ENCODE results near the gene ANTXR1.

ANTXR1 gene

DNA sequence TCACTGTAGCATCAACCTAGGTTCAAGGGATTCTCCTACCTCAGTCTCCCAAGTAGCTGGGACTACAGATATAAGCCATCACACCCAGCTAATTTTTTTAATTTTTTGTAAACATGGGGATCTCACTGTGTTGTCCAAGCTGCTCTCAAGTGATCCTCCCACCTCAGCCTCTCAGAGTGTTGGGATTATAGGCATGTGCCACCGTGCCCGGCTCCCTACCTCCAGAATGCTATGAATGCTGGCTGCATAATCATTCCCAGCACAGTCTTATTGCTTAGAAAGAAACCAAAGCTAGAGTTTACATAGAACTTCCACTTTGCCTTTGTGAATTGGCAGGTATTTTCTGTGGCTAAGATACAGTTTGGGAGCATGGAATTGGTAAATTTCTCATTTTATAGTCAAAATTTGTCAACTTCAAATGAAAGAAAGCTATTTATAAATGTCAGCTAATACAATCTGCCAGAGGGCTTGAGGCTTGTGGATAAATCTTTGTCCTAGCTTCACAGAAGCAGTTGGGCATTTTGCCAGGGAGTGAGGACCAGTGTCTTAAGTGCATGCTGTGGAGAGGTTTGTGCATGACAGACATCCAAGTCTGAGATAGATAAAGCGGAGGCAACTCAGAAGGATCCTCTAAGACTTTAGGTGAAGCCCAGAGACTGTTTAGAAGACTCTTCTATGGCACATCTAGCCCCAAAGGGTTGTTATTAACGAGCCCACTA lies 175.4 kb downstream of the ANTXR1 start:
- no peak for DNase-seq

DNA sequence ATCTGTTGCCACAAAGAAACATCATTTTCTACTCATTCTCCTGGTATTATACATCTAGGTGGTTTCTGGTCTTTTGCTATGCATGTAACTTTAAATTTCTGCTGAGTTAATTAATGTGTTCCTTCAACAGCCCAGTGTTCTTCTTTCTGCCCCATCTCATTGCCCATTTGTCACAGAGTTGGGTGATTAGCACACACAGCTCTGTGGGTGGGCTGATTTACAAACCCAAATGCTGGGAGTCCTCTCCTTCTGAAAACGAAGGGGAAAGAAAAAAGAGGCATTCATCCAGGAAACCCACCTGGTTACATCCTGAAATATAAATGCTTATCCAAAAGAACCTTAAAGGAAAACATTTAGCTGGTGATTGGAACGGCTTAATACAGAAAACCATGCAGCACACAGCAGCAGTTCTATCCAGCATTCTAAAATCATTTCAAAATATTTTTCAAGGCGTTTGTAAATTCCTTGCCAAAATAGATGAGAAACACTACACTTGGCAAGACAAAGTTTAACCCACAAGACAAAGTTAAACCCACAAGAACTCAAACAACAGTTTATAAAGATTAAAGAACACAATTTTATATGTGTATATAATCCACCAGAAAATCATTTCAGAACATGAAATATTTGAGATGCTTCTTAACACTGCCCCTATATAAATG lies 177.9 kb downstream of the ANTXR1 start:
- no peak for DNase-seq

DNA sequence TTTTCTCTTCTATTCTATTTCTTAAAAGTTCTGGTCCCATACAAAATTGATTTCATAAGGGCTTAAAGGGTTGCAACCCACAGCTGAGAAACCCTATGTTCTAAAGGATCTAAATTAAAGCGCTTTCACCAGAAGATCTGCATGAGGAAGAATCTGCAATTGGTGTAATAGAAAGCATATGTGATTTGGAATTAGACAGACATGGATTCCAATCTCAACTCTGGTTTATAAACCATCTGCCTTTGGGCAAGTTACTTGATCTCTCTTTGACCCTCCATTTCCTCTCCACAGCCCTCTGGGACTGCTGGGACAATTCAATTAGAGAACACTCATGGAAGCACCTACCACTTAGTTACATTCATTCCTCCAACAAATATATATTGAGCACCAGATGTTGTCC lies 178.7 kb downstream of the ANTXR1 start:
- DNase-seq: no peak

DNA sequence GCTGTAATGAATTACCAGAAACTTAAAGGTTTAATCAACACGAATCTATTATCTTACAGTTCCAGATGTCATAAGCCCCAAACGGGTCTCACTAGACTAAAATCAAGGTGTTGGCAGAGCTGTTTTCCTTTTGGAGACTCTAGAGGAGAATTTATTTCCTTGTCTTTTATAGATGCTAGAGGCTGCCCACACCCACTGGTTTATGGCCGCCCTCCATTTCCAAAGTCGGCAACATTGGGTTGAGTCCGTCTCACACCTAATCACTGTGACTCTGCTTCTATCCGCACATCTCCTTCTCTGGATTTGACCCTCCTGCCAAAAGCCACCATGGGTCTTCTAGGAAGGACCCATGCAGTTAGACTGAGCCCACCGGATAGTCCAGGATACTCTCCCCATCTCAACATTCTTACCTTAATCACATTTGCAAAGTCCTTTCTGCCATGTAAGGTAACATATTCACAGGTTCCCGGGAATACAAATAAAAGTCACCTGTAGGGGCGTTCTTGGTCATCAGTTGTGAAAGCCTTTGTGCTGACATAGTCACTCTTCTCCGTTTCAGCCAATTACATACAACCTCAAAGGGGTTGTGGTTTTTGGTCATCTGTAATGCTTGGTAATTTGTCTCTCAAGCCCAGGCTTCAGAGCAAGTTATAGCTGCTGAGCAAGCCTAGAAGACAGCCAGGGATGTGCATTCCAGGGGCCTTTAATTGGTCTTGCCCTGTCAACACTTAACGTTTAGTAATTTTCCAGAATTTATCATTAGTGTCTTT lies 179.4 kb downstream of the ANTXR1 start:
- DNase-seq: no peak

DNA sequence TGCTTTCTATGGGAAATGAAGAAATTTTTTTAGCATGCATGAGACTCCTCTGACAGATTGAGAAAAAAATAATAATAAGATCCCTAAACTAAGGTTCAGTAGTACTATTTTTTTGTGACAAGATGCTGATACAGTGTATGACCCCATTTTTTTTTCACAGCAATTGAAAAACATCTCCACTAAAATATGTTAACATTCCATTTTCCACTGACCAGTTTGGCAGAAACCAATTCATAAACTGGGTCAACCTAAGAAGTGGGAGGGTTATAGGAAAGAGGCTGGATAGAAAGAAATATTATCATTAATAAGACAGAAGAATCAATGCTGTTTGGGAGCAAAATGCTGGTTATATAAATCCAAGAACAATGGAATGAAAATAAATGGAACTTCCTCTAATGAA lies 182.7 kb downstream of the ANTXR1 start:
- no peak for DNase-seq

DNA sequence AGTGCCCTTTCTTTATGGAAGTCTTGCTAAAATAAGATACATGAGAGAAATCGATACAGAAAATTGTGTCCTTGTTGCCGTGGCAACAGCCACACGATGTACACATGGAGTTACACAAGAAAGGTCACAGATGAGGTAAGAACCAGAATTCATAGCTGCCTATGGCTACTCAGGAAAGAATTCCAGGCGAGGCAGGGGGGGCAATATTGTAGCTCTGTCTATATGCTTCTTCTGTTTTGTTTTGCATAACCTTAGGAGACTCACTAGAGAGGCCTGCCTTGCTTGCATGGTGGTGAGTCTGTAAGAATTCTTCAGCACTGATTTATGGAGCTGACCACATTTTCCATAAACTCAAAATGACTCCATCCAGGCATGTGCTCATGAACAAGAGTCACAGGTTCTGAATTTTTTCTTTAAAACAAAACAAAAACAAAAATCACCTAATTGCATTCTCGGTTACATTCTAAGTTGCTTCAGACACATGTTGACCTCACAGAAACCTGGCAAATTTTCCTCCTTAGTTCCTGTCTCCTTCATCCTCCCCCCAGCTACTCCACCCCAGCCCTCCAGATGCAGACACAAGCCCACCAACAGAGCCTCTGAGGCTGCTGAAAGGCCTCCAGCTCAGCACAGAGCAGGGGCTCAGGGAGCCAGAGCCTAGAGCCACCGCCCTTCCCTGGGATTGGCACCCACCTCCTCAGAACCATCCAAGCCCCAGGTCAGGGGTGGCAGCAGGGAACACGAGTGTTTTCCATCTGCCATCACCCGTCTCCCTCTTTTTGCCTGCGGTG lies 183.5 kb downstream of the ANTXR1 start:
- DNase-seq: no peak

DNA sequence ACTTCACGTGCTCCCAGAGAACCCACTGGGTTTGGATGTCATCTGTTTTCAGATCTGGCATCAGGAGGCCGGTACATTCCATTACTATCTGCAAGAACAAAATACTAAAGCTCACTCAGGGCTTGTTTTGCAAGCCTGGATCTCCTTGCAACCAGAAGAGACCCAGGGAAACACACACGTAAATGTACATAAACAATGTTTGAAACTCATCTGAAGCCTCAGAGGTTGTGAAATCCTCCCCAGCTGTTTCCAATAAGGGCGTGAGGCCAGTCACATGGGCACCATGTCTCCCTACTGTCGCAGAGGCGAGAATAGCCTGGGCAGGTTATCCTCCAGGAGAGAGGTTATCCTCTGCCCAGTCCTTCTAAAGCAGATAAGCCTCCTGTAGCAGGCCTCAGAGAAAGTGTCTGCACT lies 187.1 kb downstream of the ANTXR1 start:
- no peak for DNase-seq

DNA sequence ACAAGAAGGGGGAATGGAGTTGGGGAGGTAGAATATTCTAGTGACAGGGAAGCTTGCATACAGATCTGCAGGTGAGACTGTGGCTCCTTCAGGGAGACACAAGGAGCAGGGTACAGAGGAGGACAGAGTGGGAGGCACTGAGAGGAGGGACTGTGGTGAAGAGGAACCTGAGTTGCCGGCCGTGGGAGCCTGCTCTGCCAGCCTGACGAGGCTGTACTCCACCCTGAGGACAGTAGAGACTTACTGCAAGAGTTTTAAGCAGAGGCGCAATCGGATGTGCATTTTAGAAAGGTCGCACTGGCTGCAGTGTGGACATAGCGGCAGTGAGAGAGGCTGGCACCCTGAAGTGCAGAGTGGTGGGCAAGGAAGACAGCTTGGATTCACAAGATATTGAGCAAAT lies 188.3 kb downstream of the ANTXR1 start:
- no peak for DNase-seq

DNA sequence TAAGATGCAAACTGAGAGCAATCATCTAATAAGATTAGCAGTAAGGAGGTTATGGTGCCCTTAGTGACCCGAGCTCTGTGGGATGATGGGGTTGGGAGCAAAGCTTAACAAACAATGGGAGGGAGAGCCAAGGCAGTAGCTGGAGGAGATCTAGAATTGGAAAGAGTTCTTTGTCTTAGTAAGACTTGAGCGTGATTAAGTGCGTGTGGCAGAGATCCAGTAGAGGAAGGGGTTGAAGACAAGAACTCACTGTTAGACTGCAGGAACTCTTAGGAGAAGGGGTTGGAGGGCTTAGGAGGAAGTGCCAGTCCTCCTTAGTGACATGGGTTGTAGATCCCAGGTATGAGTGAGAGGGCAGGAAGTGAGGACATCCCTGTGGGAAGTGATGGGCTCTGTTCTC lies 189.3 kb downstream of the ANTXR1 start:
- DNase-seq: no peak

DNA sequence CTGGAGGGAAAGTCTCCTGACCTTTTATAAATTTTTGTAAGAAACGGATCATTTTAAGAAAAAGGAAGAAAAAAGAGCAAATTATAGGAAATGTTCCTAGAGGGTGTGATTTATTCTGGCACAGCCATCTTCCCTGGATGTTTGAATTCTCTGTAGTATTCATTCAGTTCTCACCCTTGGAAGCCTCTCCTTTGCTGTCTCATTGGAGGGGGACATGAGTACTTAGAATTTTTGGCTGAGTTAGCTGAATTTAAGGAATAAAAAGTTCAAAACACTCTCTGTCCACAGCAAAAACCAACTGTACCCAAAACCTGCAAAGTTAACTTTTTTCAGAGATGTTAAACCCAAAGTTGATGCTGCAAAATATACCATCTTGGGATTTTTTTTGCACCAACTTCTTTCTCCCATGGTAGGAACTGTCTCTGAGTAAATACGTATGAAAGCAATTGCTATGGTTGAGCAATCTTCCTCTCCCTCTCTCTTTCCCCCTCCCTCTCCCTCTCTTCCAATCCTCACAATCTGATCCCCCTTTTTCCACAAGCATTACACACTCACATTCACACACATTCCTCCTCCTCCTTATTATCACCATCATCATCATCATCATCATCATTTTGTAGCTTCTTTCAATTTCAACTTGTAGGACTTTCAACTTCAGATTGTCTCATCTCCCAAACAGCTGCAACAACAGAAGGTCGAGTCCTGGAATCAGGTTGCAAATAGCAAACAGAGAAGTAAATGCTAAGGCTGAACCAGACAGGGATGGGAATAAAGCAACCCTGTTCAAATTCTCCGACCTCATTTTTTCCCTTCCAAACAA lies 190.4 kb downstream of the ANTXR1 start:
- no peak for DNase-seq

DNA sequence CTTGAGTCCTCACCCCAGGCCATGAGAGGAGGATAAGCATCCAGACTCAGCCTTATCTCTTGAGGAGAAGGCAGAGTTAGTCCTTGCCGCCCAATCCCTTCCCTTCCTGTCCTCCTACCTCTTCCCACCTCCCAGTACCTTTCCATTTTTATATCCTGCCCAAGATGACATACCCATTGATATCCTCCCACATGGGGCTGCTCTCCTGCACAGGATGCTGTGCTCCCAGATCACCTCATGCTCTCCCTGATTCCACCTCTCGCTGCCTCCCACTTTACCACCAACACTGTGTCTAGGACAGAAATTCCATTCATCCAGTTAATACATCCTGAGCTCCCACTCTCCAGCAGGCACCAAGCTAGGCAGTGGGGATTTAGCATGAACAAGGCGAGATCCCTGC lies 191.7 kb downstream of the ANTXR1 start:
- no peak for DNase-seq

DNA sequence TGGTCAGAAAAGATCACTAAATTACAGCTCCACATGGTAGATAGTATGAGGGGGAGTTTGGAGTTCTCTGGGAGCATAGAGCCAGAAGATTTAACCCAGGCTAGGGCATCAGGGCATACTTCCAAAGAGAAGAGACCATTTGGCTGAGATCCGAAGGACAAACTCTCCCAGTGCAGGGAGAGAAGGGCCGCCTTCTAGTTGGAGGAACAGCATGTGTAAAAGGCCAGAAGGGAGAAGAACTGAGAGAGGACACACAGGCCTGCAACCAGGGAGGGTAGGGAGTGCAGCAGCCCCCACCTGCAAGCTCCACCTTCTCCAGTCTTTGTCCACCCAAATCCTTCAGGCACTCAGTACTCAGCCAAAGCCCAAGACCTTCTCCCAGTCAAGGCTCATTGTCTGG lies 192.1 kb downstream of the ANTXR1 start:
- DNase-seq: no peak

DNA sequence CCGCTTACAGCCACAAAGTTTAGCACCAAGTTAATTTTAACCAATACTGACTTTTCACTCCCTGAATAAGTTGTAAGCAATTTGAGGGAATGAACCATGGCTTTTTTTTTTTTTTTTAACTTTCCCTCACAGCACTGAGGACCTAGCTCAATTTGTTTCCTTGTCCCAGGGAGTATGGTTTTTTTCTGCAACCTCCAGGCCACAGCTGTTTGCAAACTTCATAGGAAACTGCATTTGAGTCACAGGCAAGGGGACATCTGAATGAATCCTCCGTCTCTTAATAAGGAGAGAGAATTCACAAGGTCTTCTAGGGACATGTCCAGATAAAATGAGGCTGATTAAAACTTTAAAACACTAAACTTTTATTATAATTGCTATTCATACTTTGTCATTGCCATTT lies 192.5 kb downstream of the ANTXR1 start:
- DNase-seq: no peak

DNA sequence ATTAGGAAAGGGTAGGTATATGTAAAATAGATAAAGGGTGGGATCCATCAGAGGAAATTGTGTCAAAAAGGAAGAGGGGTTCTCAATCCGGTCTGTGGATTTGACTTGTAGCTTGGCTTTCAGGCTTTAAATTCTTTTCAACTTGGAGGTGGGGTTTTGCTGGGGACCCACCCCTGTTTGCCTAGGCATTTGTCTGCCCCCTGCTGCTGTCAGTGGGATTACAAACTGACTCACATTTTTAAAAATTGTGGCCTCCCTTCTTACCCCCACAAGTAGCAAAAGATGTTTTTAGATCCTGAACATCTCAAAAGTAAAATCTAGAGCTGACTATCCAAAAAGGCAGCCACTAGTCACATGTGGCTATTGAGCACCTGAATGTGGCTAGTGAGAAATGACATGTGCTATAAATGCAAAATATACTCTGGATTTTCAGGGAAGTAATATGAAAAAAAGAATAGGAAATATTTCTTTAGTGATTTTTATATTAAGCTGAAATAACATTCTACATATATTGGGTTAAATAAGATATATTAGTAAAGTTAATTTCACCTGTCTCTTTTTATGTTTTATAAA lies 195.1 kb downstream of the ANTXR1 start:
- no peak for DNase-seq

DNA sequence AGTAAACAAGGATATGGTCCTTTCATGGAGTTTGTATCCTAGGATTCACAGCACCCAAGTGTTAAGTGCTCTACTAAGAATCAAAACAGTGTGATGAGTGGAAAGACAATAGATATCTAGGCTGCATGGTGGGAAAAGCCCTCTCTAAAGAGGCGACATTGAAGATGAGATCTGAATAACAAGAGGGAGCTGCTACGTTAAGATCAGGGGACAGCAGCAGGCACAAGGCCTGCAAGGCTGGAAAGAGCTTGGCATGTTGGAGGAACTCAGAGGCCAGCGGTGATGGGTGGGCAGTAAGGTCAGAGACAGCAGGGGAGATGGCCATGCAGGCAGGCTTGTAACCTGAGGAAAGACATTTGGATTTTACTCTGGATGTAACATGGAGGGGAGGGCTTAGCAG lies 196.5 kb downstream of the ANTXR1 start:
- no peak for DNase-seq

DNA sequence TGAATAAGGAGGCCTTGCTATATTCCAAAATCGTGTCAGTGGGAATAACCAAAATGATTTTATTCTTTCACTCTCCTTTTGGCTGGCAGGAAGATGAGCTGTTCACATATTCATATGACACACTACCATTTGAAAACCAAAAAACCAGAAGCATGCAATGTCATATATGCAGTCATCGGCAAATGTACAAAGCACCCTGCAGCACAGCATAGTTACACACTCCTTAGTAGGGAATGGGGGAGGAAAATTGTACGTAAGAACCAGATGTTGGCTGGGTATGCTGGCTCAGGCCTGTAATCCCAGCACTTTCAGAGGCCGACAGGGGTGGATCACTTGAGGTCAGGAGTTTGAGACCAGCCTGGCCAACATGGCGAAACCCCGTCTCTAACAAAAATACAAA lies 197.4 kb downstream of the ANTXR1 start:
- DNase-seq: no peak

DNA sequence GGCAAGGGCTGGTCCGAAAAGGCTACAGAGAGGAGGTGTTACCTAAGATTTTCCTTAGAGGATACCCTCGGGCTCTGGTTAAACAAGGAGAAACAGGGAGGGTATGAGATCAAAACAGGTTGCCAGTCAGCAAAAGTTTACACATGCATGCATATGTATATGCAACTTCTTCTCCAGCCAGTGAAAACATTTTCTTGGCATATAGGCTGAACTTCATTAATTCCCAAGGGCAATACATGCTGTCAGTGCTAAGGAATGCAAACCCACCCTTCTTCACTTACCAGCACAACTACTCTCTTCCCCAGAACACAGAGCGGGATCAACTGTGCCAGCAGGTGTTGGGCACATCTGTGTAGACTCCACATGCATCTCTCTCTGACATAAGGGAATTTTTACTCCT lies 198.1 kb downstream of the ANTXR1 start:
- DNase-seq: no peak

DNA sequence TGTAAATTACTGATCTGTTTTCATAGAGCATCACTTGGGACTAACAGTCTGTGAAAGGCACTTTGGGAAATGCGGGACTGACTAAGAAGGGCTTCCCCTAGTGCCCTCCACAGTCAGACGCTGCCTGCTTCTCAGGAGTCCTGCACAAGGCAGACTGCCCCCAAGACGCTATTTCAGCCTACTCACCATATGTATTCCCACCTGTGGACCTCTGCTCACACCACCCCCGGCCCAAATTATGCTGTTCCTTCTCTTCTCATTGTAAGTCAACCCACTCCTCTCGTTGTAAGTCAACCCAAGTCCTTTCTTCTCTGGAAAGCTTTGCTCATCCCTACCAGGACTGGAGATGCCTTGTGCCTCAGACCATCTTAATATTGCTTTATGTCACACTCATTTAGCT lies 198.7 kb downstream of the ANTXR1 start:
- DNase-seq: no peak

DNA sequence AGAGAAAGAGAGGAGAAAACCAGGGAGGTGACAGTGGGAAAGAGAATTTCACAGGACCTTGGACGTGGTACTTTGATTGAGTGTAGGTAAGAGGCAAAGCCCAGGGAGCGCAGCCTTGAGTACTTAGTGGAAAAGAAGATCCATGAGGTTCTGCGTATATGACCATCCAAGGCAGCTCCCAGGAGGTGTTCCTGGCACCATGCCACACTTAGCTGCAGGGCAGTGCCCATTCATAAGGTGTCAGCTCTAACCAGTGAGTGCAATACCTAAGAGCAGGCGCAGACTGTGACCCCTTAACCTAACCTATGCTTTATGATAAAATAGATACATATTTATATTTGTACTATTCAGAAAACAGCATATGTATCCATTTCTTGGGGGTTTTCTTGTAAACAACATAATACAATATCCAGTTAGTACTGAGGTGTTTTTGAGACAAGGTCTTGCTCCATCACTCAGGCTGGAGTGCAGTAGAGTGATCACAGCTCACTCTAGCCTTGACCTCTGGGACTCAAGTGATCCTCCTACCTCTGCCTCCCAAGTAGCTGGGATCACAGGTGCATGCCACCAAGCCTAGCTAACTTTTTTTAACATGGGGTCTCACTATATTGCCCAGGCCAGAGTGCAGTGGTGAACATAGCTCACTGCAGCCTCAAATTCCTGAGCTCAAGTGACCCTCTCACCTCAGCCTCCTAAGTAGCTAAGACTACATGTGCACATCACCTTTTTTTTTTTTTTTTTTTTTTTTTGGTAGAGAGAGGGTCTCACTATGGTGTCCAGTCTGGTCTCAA lies 199.5 kb downstream of the ANTXR1 start:
- DNase-seq: no peak

DNA sequence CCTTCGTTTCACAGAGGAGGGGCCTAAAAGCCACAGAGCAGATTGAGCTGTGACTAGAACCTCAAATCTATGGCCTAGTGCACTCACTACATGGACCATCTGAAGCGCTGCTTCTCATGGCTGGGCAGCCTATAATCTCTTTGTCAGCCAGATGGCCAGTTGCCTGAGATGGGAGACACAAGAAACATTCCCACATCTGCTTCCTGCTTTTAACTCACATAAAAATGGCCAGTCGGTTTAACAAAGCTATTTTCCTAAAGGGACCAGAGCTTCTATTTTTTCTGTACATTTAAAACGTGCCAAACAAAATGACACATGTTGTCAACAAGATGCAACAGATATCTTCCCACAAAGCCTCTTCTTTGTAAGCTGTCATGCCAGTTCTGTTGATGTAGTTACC lies 200.2 kb downstream of the ANTXR1 start:
- DNase-seq: no peak

DNA sequence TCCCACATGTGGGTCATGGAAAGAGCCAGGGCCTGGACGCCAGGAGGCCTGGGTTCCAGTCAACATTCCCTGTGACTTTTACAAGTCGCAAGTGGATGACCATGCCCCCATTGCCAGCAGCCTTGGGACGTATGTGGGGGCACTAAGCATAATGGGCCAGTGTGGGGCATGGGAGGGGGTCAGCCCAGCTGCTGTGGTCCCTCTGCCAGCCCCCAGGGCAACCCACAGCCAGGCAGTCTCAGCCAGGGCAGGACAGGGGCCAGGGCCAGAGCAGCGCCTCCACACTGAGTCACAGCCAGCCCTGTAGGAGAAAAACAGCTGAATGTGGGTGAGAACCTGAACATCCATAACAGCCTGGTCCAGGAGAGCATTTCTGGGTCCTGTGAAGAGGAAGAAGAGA lies 200.8 kb downstream of the ANTXR1 start:
- no peak for DNase-seq
